Hepatocyte (in vitro differentiated cells): Measurements from ENCODE around the gene KBTBD4.
"Not testable (repeated sequence)": the region's sequence is repeated elsewhere in the genome, so short reads cannot be mapped to it uniquely, and the experiment has no call there.

ENCODE experiments used
- EZH2 ChIP-seq: fragments of 200-600 bp; sonication (generic); IDR thresholded peaks from 2 replicates; pipeline ENCODE4 v1.6.1; 2016; ENCODE audit warnings: antibody characterized with exemption, mild to moderate bottlenecking, borderline replicate concordance
- TF ChIP-seq, protein P1 (sequence below): fragments of 200-600 bp; sonication (generic); IDR thresholded peaks from 2 replicates; pipeline ENCODE4 v1.5.1; 2016; ENCODE audit warnings: antibody characterized with exemption, mild to moderate bottlenecking; ENCODE audit not compliant: poor library complexity

DNA sequence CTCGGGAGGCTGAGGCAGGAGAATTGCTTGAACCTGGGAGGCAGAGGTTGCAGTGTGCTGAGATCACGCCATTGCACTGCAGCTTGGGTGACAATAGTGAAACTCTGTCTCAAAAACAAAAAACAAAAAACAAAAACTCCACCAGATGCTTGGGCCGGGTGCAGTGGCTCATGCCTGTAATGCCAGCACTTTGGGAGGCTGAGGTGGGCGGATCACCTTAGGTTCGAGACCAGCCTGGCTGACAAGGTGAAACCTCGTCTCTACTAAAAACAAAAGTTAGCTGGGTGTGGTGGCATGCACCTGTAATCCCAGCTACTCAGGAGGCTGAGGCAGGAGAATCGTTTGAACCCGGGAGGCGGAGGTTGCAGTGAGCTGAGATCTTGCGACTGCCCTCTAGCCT is 14.4 kb downstream of the KBTBD4 start:
- TF ChIP-seq, protein P1, sequence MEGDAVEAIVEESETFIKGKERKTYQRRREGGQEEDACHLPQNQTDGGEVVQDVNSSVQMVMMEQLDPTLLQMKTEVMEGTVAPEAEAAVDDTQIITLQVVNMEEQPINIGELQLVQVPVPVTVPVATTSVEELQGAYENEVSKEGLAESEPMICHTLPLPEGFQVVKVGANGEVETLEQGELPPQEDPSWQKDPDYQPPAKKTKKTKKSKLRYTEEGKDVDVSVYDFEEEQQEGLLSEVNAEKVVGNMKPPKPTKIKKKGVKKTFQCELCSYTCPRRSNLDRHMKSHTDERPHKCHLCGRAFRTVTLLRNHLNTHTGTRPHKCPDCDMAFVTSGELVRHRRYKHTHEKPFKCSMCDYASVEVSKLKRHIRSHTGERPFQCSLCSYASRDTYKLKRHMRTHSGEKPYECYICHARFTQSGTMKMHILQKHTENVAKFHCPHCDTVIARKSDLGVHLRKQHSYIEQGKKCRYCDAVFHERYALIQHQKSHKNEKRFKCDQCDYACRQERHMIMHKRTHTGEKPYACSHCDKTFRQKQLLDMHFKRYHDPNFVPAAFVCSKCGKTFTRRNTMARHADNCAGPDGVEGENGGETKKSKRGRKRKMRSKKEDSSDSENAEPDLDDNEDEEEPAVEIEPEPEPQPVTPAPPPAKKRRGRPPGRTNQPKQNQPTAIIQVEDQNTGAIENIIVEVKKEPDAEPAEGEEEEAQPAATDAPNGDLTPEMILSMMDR = not testable (repeated sequence)
- not testable (repeated sequence) for TF ChIP-seq EZH2
